ENCODE results near the gene CCDC69.

DNA sequence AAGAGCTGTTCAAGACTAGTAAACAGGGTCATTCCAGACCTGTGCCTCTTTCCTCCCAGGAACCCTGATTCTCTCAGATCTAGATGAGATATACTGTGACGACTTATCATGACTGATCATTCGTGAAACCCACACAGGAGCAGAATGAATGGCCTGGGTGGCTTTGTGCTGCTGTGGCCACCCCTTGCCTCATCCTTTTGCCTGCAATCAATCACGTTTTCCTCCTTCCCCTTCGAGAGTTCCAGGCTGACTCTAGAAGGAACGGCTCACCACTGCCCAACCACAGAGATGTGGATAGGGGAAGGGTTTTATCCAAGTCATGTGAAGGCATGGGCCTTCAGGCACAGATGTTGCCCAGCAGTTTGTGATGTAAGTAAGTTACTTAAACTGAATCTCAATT lies 72.1 kb downstream of the CCDC69 start:
- TF ChIP-seq GATA2 (IDR thresholded peaks at IDR 0.05; ENCODE audit: low read depth, low read length) (no peak), GATA3 (IDR thresholded peaks at IDR 0.05; ENCODE audit: low read depth, low read length) (no peak)
